HTERT RPE-1 (cell line): ENCODE measurements around the gene IL1RAPL2.
"Not testable (repeated sequence)": the region's sequence is repeated elsewhere in the genome, so short reads cannot be mapped to it uniquely, and the experiment has no call there.

Source experiments
- in situ Hi-C: fragments of 300-500 bp; cut with MboI; formaldehyde crosslinking; loops from 4 replicates; pipeline ENCODE4 v1.14.3; 2020; ENCODE audit warnings: low sequenced_read_pairs

The IL1RAPL2 gene

GRCh38 chrX:105753411-105753810, 1187.4 kb downstream of the IL1RAPL2 start:
- in situ Hi-C loops: no loop called here

DNA sequence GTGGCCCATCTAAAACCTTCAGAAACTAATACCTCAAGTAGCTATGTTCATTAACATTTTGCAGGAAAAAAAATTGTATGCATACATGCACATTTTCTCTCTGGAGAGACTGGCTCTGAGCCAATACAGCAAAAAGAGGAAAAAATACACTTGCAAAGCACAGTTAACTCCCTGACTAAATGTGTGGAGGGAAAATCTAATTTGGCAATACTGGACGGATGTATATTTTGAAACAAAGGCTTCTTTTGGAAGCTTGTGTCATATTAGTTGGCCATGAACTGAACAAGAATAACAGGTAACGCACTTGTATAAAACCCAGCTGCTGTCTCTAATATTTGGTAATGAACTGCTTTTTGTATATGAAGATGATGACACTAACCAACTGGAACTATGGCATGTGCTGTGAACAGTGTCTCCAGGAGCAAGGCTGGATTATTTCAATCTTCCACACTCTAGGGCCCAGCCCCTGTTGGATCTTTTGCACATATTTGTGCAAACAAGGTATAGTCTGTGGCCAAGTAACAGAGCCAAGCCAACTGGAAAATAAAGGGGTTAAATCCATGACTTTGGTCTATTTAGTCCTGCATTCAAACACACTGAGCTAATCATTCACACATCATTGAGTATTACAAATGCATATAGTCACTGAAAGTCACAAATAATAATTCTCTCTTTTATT, 1188.4 kb downstream of the IL1RAPL2 start:
- in situ Hi-C loops: no loop called here

- in situ Hi-C loops: no loop called here
Observed at GRCh38 chrX:105755109-105755508, 1189.1 kb downstream of the IL1RAPL2 start.

DNA sequence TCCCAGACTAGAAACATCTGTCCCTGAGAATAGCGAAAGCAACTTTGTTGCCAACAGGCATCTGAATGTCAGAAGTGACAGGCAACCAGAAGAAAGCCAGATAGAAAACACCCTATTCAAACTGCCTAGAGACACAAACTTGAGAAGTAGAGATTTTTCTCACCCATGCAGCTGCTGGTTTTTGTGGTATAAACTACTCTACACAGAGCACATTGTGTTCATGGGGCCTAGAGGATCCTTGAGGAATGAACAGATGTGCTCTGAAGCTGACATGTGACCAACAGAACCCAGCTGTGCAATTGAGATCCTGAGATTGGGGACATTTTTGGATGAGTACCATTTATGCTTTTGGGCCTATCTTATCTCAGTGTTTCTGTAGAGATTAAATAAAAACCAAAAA, 1192.8 kb downstream of the IL1RAPL2 start:
- in situ Hi-C loops: no loop called here

- in situ Hi-C loops: no loop called here
Observed at GRCh38 chrX:105759598-105759997, 1193.6 kb downstream of the IL1RAPL2 start.

- in situ Hi-C loops: no loop called here
Observed at GRCh38 chrX:105765691-105766090, 1199.7 kb downstream of the IL1RAPL2 start.

GRCh38 chrX:105773801-105774200, 1207.8 kb downstream of the IL1RAPL2 start:
- in situ Hi-C loops: no loop called here

DNA sequence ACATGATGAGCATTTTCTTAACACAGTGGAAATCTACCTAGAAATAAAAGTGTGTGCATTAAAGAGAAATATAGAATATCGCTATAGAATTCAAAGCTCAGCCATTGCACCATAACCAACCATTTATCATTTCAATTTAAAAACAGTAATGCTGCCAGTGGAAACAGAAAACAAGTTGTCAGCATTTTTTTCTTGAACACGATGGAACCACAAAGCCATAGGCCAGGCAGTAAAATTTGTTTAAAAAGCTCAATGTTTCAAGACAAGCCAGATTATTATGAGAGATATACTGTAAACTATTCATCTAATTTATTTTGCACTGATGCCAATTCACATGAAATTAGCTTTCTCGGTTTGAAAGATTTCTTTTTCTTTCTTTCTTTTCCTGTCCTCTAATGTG, 1209.7 kb downstream of the IL1RAPL2 start:
- in situ Hi-C loops: no loop called here

- in situ Hi-C loops: no loop called here
Observed at GRCh38 chrX:105781804-105782203, 1215.8 kb downstream of the IL1RAPL2 start.

GRCh38 chrX:105796877-105797276, 1230.9 kb downstream of the IL1RAPL2 start:
- in situ Hi-C loops: not testable (repeated sequence)

DNA sequence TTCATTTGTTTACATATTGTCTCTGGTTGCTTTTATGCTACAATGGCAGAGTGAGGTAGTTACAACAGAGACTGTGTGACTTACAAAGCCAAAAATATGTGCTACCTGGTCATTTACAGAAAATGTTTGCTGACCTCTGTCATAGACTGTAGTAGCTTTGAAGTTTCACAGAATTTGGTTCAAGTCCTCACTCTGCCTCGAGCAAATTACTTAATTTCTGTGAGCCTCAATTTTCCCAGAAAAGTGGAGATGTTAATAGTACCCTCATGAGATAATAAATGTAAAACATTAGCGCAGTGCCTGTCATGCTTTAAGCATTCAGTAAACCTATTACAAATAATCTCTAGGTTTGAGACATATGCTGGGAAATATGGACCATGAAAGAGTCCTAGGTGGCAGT, 1237.9 kb downstream of the IL1RAPL2 start:
- in situ Hi-C loops: no loop called here

- in situ Hi-C loops: not testable (repeated sequence)
Observed at GRCh38 chrX:105805655-105806054, 1239.7 kb downstream of the IL1RAPL2 start.

DNA sequence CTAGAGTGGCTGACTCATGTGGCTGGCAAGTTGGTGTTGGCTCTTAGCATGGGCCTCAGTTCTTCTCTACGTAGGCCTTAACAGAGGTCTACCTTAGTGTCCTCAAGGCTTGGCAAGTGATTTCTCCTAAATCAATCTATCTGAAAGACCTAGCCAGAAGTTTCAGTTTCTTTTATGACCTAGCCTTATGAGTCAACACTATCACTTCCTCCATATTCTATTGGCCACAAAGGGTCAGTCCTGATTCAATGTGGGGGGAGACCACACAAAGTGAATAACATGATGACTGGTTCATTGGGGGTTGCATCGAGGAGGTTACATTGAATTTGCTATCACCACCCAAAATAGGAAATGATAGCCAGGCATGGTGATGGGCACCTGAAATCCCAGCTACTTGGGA, 1250.5 kb downstream of the IL1RAPL2 start:
- in situ Hi-C loops: no loop called here
